Upper lobe of left lung (tissue), 6 donors: Measurements from ENCODE around the gene SEPTIN2. TPM values are rescaled to one million over a fixed set of nuclear protein-coding genes. Genes with fewer than 3 reads are reported as not detected.
"Not testable (repeated sequence)": the region's sequence is repeated elsewhere in the genome, so short reads cannot be mapped to it uniquely, and the experiment has no call there.

Experiments
- ATAC-seq, 2 donors: fragments of 200-7000 bp; cut with Tn5 transposase; one replicate each; pipeline ENCODE4 v1.9.1; 2022; ENCODE audit warnings: mild to moderate bottlenecking in 2 of 2, moderate library complexity in 2 of 2; ENCODE audit not compliant: low FRiP score in 2 of 2
- DNase-seq, 2 donors: peaks; one replicate each; pipeline ENCODE4 v3.0.0-alpha.2; 2019 to 2020
- H3K27ac ChIP-seq, 4 donors: fragments of 200-600 bp; sonication (generic); one replicate each; pipeline ENCODE4 v1.5.1; 2016 to 2019
- H3K27me3 ChIP-seq, 4 donors: fragments of 200-600 bp; sonication (generic); one replicate each; pipeline ENCODE4 v1.5.1; 2017 to 2019
- H3K36me3 ChIP-seq, 4 donors: fragments of 200-600 bp; sonication (generic); one replicate each; pipeline ENCODE4 v1.5.1; 2016 to 2019
- H3K4me1 ChIP-seq, 4 donors: fragments of 200-600 bp; sonication (generic); one replicate each; pipeline ENCODE4 v1.5.1; 2018 to 2019
- H3K4me3 ChIP-seq, 4 donors: fragments of 200-600 bp; sonication (generic); one replicate each; pipeline ENCODE4 v1.5.1; 2017 to 2019; ENCODE audit warnings: mild to moderate bottlenecking in 2 of 4, moderate library complexity in 1 of 4
- H3K9me3 ChIP-seq, 4 donors: fragments of 200-600 bp; sonication (generic); one replicate each; pipeline ENCODE4 v1.5.1; 2018 to 2019
- EP300 ChIP-seq, 4 donors: sonication (generic); formaldehyde crosslinking; IDR thresholded peaks; one replicate each; pipeline ENCODE4 v1.5.1; 2017; ENCODE audit warnings: antibody characterized with exemption in 4 of 4, control low read depth in 2 of 4
- POLR2A ChIP-seq, 4 donors: fragments of 450-650 bp; IDR thresholded peaks; one replicate each; pipeline ENCODE4 v1.5.1; 2016 to 2017; ENCODE audit warnings: antibody characterized with exemption in 4 of 4, mild to moderate bottlenecking in 2 of 4
- POLR2AphosphoS5 ChIP-seq, 2 donors: sonication (generic); formaldehyde crosslinking; IDR thresholded peaks; one replicate each; pipeline ENCODE4 v1.5.1; 2017; ENCODE audit warnings: antibody characterized with exemption in 2 of 2
- WGBS, 2 donors: methylation state at CpG; one replicate each; pipeline ENCODE4 v1.1.5; 2017 to 2018; 5-methylcytosine and 5-hydroxymethylcytosine counted together
- total RNA-seq, 6 donors: library from RNA; depleted of rRNA in 4 of 6; stranded (reverse); fragments of >200 nt in 4 of 6; gene quantifications; one replicate each; pipeline versions ENCODE4 v1.1.0 to v1.2.1, GENCODE V29; 2016 to 2021
- TF ChIP-seq, protein P1 (sequence below), 6 experiments: fragments of 450-650 bp in 4 of 6; fragments of 200-600 bp in 2 of 6; sonication (generic) in 2 of 6; IDR thresholded peaks; one replicate each; pipeline ENCODE4 v1.5.1; 2016 to 2019; ENCODE audit warnings: antibody characterized with exemption in 6 of 6
- donor health status: DM: no; HTN: no; CAD: no; lungs with moderate emphysema.
- donor health status: DM: no; HTN: yes; CAD: no; lungs with severe emphysema.

Gene SEPTIN2
- total RNA-seq, 6 donors from 2014 or later = 213 to 322 (median 252) TPM

DNA sequence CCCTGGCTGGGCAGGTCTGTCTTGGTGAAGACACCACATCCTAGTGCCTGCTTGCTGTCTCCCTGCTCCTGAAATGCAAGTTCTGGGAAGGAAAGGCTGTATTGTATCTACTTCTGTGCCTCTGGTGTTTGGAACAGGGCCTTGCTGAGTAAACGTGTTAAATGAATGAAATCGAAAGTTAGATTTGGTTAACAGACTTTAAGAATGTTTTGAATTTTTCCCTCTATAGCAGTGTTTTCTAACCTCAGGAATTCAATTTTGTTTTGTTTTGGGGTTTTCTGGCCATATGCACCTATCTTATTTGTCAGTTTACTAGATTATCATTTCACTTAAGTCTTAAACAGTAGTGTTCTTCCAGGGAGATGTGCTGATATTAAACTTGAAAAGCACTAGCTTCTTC, 61.1 kb downstream of the SEPTIN2 start:
- Histone ChIP-seq H3K4me3 (no peak overlapping the region), H3K27ac (no peak overlapping the region), H3K27me3 (no peaks in the 10 kb centered on the region), H3K4me1 (peaks cover 0 to 16% (median 6%) of the 10 kb centered on the region in 4 donors), H3K36me3 (peaks cover 0 to 26% (median 0%) of the 10 kb centered on the region in 4 donors), H3K9me3 (no peaks in the 10 kb centered on the region)
- TF ChIP-seq EP300 (IDR thresholded peaks at IDR 0.05) (no peak), POLR2AphosphoS5 (IDR thresholded peaks at IDR 0.05) (no peak), POLR2A (IDR thresholded peaks at IDR 0.05) (no peak)
- TF ChIP-seq, protein P1, sequence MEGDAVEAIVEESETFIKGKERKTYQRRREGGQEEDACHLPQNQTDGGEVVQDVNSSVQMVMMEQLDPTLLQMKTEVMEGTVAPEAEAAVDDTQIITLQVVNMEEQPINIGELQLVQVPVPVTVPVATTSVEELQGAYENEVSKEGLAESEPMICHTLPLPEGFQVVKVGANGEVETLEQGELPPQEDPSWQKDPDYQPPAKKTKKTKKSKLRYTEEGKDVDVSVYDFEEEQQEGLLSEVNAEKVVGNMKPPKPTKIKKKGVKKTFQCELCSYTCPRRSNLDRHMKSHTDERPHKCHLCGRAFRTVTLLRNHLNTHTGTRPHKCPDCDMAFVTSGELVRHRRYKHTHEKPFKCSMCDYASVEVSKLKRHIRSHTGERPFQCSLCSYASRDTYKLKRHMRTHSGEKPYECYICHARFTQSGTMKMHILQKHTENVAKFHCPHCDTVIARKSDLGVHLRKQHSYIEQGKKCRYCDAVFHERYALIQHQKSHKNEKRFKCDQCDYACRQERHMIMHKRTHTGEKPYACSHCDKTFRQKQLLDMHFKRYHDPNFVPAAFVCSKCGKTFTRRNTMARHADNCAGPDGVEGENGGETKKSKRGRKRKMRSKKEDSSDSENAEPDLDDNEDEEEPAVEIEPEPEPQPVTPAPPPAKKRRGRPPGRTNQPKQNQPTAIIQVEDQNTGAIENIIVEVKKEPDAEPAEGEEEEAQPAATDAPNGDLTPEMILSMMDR (IDR thresholded peaks at IDR 0.05) = no peak
- DNase-seq = no peak
- WGBS, 2 donors = 74 to 89% methylated on average over 2 of the region's 2 CpGs
- ATAC-seq = no peak

DNA sequence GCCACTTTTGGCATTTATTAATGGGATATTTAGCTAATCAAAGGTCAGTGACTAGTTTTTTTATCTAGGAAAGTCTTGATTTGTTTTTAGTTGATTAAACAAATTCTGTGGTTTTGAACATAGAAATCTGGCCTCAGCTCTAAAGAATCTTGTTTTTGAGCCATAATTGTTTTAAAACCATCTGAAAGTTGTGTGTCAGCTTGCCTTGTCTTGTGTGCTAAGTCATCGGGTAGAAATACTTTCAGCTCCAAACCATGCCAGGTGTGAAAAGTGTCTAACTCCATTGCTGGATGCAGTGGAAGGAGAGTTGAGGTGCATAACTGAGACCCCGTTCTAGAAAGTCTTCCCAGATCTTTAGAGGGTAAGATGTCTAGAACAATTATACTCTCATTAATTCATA, 63.1 kb downstream of the SEPTIN2 start:
- no peaks in the 10 kb centered on the region for H3K27me3 ChIP-seq
- peaks cover 0 to 28% (median 4%) of the 10 kb centered on the region in 4 donors for H3K36me3 ChIP-seq
- no peak for ATAC-seq
- WGBS, 2 donors = 67 to 87% methylated on average over 2 of the region's 2 CpGs
- H3K4me3 ChIP-seq = no peak overlapping the region
- no peak for TF ChIP-seq EP300 (IDR thresholded peaks at IDR 0.05)
- TF ChIP-seq, protein P1 (IDR thresholded peaks at IDR 0.05) = no peak
- no peak for TF ChIP-seq POLR2AphosphoS5 (IDR thresholded peaks at IDR 0.05)
- TF ChIP-seq POLR2A (IDR thresholded peaks at IDR 0.05) = no peak
- H3K27ac ChIP-seq = peak overlapping the region in 2 of 4 donors; percentile 18 to 63
- no peak for DNase-seq
- H3K4me1 ChIP-seq = peaks cover 0 to 18% (median 6%) of the 10 kb centered on the region in 4 donors
- H3K9me3 ChIP-seq = no peaks in the 10 kb centered on the region

DNA sequence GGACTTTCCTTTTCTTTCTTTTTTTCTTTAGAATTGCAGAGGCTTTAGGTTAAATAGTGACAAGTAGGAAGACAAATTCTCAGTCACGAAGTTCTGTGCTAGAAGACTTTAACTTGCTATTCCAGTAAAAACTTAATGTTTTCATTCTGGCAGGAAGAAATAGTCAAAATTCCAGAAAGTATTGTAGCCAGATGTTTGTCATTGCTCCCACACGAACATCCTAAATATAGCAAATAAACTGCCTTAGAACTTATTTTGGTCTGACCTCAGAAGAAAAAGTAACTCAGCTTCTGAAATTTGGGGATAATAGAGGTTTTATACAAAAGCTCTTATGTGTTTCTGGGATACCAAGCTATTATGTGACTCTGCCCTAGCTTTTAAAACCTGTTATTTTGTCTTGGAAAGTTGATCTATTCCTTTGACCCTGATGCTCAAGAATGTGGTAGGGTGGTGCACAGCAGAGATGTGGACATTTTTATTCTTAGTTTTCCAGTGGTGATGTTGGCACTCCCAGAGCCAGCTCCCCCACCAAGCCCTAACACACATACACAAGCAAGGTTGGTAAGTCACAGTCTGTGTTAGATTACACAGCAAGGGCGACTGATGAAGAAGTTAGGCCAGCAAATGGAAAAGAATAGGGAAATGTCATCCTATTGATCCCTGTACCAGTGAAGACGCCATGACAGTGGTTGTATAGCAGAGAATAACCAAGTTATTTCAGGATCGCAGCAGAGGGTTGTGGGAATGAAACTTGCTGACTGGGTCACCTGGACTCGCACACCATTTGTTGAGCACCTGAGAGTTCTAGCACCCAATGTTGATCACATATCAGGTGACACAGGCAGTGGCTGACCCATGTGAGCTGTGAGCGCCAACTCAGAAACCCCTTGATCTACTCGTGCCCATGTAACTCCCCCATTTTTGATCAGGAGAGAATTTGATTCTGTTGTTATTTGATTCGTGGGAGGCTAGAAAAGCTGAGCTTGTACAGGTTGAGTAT, 64.1 kb downstream of the SEPTIN2 start:
- peak in 1 of 2 donors; percentile 29 for ATAC-seq
- Histone ChIP-seq H3K4me1 (peaks cover 0 to 13% (median 5%) of the 10 kb centered on the region in 4 donors), H3K4me3 (no peak overlapping the region), H3K27me3 (no peaks in the 10 kb centered on the region), H3K9me3 (no peaks in the 10 kb centered on the region), H3K36me3 (peaks cover 0 to 22% (median 4%) of the 10 kb centered on the region in 4 donors), H3K27ac (peak overlapping the region in 3 of 4 donors; percentile 18 to 64 (median 52))
- WGBS, 2 donors = 84 to 87% methylated on average over 9 of the region's 9 CpGs
- DNase-seq = no peak
- TF ChIP-seq EP300 (IDR thresholded peaks at IDR 0.05) (no peak), POLR2AphosphoS5 (IDR thresholded peaks at IDR 0.05) (no peak), POLR2A (IDR thresholded peaks at IDR 0.05) (no peak)
- TF ChIP-seq, protein P1 (IDR thresholded peaks at IDR 0.05) = no peak

DNA sequence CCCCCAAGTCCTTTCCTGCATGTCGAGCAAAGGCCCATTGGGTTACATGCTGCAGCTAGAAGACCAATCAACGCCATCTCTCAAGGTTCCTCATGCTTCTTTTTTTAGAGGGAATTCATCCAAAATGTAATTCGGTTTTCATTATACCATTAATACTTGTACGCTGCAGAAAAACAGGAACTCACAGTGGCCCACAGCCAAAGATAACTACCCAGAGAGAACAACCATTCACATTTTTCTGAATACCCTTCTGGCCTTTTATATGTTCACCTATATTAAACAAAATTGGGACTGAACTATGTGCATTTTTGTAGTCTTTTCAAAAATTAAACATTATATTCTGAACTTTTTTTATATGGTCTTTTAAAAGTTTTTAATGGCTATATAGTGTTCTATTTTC, 66.1 kb downstream of the SEPTIN2 start:
- WGBS, 2 donors = 43 to 47% methylated on average over 4 of the region's 4 CpGs
- ATAC-seq = no peak
- no peak overlapping the region for H3K4me3 ChIP-seq
- TF ChIP-seq EP300 (IDR thresholded peaks at IDR 0.05) (no peak), POLR2AphosphoS5 (IDR thresholded peaks at IDR 0.05) (no peak), POLR2A (IDR thresholded peaks at IDR 0.05) (no peak)
- TF ChIP-seq, protein P1 (IDR thresholded peaks at IDR 0.05) = no peak
- H3K9me3 ChIP-seq = no peaks in the 10 kb centered on the region
- H3K27ac ChIP-seq = no peak overlapping the region
- H3K4me1 ChIP-seq = peaks cover 0 to 13% (median 4%) of the 10 kb centered on the region in 4 donors
- no peaks in the 10 kb centered on the region for H3K27me3 ChIP-seq
- no peak for DNase-seq
- H3K36me3 ChIP-seq = peaks cover 0 to 9% (median 4%) of the 10 kb centered on the region in 4 donors

DNA sequence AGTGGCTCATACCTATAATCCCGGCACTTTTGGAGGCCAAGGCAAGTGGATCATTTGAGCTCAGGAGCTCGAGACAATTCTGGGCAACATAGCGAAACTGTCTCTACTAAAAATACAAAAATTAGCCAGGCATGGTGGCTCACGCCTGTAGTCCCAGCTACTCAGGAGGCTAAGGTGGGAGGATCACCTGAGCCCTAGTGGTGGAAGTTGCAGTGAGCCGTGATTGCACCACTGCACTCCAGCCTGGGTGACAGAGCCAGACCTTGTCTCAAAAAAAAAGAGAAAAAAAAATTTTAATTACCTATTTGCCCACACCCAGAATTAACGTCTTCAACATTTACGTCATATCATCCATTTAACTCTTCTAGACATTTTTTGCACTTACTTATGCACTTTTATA, 69.7 kb downstream of the SEPTIN2 start:
- not testable (repeated sequence) for H3K4me3 ChIP-seq, H3K27me3 ChIP-seq, H3K27ac ChIP-seq, ATAC-seq, H3K9me3 ChIP-seq, H3K36me3 ChIP-seq, DNase-seq
- WGBS, 2 donors = 94 to 96% methylated on average over 7 of the region's 7 CpGs
- H3K4me1 ChIP-seq = peaks cover 0 to 13% (median 3%) of the 10 kb centered on the region in 4 donors
